ENCODE results near the gene NUP93.

The NUP93 gene

GRCh38 chr16:56842133-56842532 lies 112.2 kb downstream of the NUP93 start (continued):
- TF ChIP-seq ZNF677 (tag by site-specific recombination; IDR thresholded peaks at IDR 0.05) (no peak), ZSCAN4 (tag by site-specific recombination; IDR thresholded peaks at IDR 0.05) (no peak), ZNF704 (tag by site-specific recombination; IDR thresholded peaks at IDR 0.05) (no peak), ZBTB8A (tag by site-specific recombination; IDR thresholded peaks at IDR 0.05) (no peak), ZNF175 (tag by site-specific recombination; IDR thresholded peaks at IDR 0.05) (no peak), ZNF239 (tag by site-specific recombination; IDR thresholded peaks at IDR 0.05) (no peak), ZNF645 (tag by site-specific recombination; IDR thresholded peaks at IDR 0.05) (no peak), ZNF549 (tag by site-specific recombination; IDR thresholded peaks at IDR 0.05) (no peak), ZNF10 (tag by site-specific recombination; IDR thresholded peaks at IDR 0.05) (no peak), ZBTB1 (tag by site-specific recombination; IDR thresholded peaks at IDR 0.05) (no peak), ZNF513 (tag by site-specific recombination; IDR thresholded peaks at IDR 0.05) (no peak)

- TF ChIP-seq ZNF449 (tag by site-specific recombination; IDR thresholded peaks at IDR 0.05), result no peak
- TF ChIP-seq ZEB2 (tag by site-specific recombination; IDR thresholded peaks at IDR 0.05), result no peak
- no peak for TF ChIP-seq ZNF423 (tag by site-specific recombination; IDR thresholded peaks at IDR 0.05)
- no peak for TF ChIP-seq ZNF132 (tag by site-specific recombination; IDR thresholded peaks at IDR 0.05; ENCODE audit: borderline replicate concordance)
- no peak for TF ChIP-seq ZNF311 (tag by site-specific recombination; IDR thresholded peaks at IDR 0.05; ENCODE audit: borderline replicate concordance)
- no peak for TF ChIP-seq ZNF16 (tag by site-specific recombination; IDR thresholded peaks at IDR 0.05; ENCODE audit: low read depth)
- POLR2A ChIA-PET, result no interaction called here
- no peaks in the 10 kb centered on the region for H3K4me1 ChIP-seq (ENCODE audit: control insufficient read depth, insufficient read depth, low read length)
- H3K9me3 ChIP-seq (ENCODE audit: control insufficient read depth, insufficient read depth, low read depth, low read length), result no peaks in the 10 kb centered on the region
- CTCF ChIA-PET, result no interaction called here
- H3K4me3 ChIP-seq (ENCODE audit: low read depth, low read length), result no peak overlapping the region
- H3K36me3 ChIP-seq (ENCODE audit: control insufficient read depth in 2 of 2, insufficient read depth in 1 of 2, low read length in 2 of 2), result peaks cover 9 to 63% of the 10 kb centered on the region in 2 experiments; a peak in 2 of 3 replicates
- no peak overlapping the region for H3K27ac ChIP-seq (ENCODE audit: extremely low read depth, low read depth, low read length)
These were observed 114.1 kb downstream of the NUP93 start for GRCh38 chr16:56844056-56844455.

Measured in HEK293 (cell line).